ENCODE data around the gene ATP10B. TPM values are rescaled to one million over a fixed set of nuclear protein-coding genes. Genes with fewer than 3 reads are reported as not detected.

ATP10B gene
- total RNA-seq, 1 experiment from 2014 or later = 0.24 TPM

- DNase-seq (ENCODE audit: low read depth) = no peak
Measured at GRCh38 chr5:160692271-160692670, 159.7 kb downstream of the ATP10B start.

GRCh38 chr5:160685695-160686094 is 166.3 kb downstream of the ATP10B start:
- DNase-seq (ENCODE audit: low read depth) = no peak

- DNase-seq (ENCODE audit: low read depth) = no peak
Measured at GRCh38 chr5:160685219-160685618, 166.8 kb downstream of the ATP10B start.

GRCh38 chr5:160679567-160680309 is 172.3 kb downstream of the ATP10B start:
- DNase-seq (ENCODE audit: low read depth) = no peak

- DNase-seq (ENCODE audit: low read depth) = no peak
Measured at GRCh38 chr5:160675988-160676387, 176.0 kb downstream of the ATP10B start.

GRCh38 chr5:160674901-160675300 is 177.1 kb downstream of the ATP10B start:
- no peak for DNase-seq (ENCODE audit: low read depth)

GRCh38 chr5:160672521-160672920 is 179.5 kb downstream of the ATP10B start:
- no peak for DNase-seq (ENCODE audit: low read depth)

- no peak for DNase-seq (ENCODE audit: low read depth)
Measured at GRCh38 chr5:160668356-160668755, 183.7 kb downstream of the ATP10B start.

- DNase-seq (ENCODE audit: low read depth) = no peak
Measured at GRCh38 chr5:160667160-160667559, 184.9 kb downstream of the ATP10B start.

GRCh38 chr5:160665460-160665859 is 186.6 kb downstream of the ATP10B start:
- DNase-seq (ENCODE audit: low read depth) = no peak

- no peak for DNase-seq (ENCODE audit: low read depth)
Measured at GRCh38 chr5:160660132-160660531, 191.9 kb downstream of the ATP10B start.

GRCh38 chr5:160657622-160658458 is 194.2 kb downstream of the ATP10B start:
- DNase-seq (ENCODE audit: low read depth) = no peak

- no peak for DNase-seq (ENCODE audit: low read depth)
Measured at GRCh38 chr5:160657068-160657507, 194.9 kb downstream of the ATP10B start.

- no peak for DNase-seq (ENCODE audit: low read depth)
Measured at GRCh38 chr5:160655717-160656116, 196.3 kb downstream of the ATP10B start.

GRCh38 chr5:160651692-160652645 is 200.0 kb downstream of the ATP10B start:
- no peak for DNase-seq (ENCODE audit: low read depth)

GRCh38 chr5:160649304-160649703 is 202.7 kb downstream of the ATP10B start:
- DNase-seq (ENCODE audit: low read depth) = no peak

- DNase-seq (ENCODE audit: low read depth) = no peak
Measured at GRCh38 chr5:160646033-160646432, 206.0 kb downstream of the ATP10B start.

- no peak for DNase-seq (ENCODE audit: low read depth)
Measured at GRCh38 chr5:160643616-160644240, 208.3 kb downstream of the ATP10B start.

GRCh38 chr5:160641405-160641804 is 210.6 kb downstream of the ATP10B start:
- no peak for DNase-seq (ENCODE audit: low read depth)

GRCh38 chr5:160640406-160640805 is 211.6 kb downstream of the ATP10B start:
- no peak for DNase-seq (ENCODE audit: low read depth)

GRCh38 chr5:160638161-160638742 is 213.8 kb downstream of the ATP10B start:
- DNase-seq (ENCODE audit: low read depth) = no peak

All from RPMI7951 (cell line).